ENCODE data around the gene TSSK1B.
"Not testable (repeated sequence)": the region's sequence is repeated elsewhere in the genome, so short reads cannot be mapped to it uniquely, and the experiment has no call there.

The TSSK1B gene

GRCh38 chr5:113434889-113435288 lies at the start of gene TSSK1B:
Gene TSSK1B (minus strand): TSS chr5:113434989. CDS start chr5:113434839, 150 bp downstream.
- DNase-seq = no peak

- no peak for DNase-seq
Measured at GRCh38 chr5:113480243-113480642, 45.5 kb upstream of the TSSK1B start.

GRCh38 chr5:113478691-113479090 lies 43.9 kb upstream of the TSSK1B start:
- DNase-seq = peak; percentile 7

GRCh38 chr5:113474100-113474728 lies 39.4 kb upstream of the TSSK1B start:
- DNase-seq = no peak

GRCh38 chr5:113463032-113463431 lies 28.2 kb upstream of the TSSK1B start:
- no peak for DNase-seq

GRCh38 chr5:113457106-113457505 lies 22.3 kb upstream of the TSSK1B start:
- DNase-seq = not testable (repeated sequence)

- DNase-seq = no peak
Measured at GRCh38 chr5:113452941-113453340, 18.2 kb upstream of the TSSK1B start.

GRCh38 chr5:113451797-113452196 lies 17.0 kb upstream of the TSSK1B start:
- DNase-seq = no peak

GRCh38 chr5:113450929-113451328 lies 16.1 kb upstream of the TSSK1B start:
- no peak for DNase-seq

GRCh38 chr5:113450462-113450861 lies 15.7 kb upstream of the TSSK1B start:
- no peak for DNase-seq

- DNase-seq = no peak
Measured at GRCh38 chr5:113448252-113448651, 13.5 kb upstream of the TSSK1B start.

- peak; percentile 76 for DNase-seq
Measured at GRCh38 chr5:113447498-113448050, 12.8 kb upstream of the TSSK1B start.

- DNase-seq = peak; percentile 65
Measured at GRCh38 chr5:113446358-113446927, 11.7 kb upstream of the TSSK1B start.

GRCh38 chr5:113437111-113437510 lies 2.3 kb upstream of the TSSK1B start:
- DNase-seq = no peak

GRCh38 chr5:113435575-113435974 lies 786 bp upstream of the TSSK1B start:
- DNase-seq = no peak

GRCh38 chr5:113433862-113434612 lies 752 bp downstream of the TSSK1B start:
- no peak for DNase-seq

GRCh38 chr5:113433071-113433470 lies 1.7 kb downstream of the TSSK1B start:
- DNase-seq = no peak

- DNase-seq = peak; percentile 50
Measured at GRCh38 chr5:113427871-113428574, 6.8 kb downstream of the TSSK1B start.

- DNase-seq = no peak
Measured at GRCh38 chr5:113425909-113426308, 8.9 kb downstream of the TSSK1B start.

GRCh38 chr5:113421693-113422092 lies 13.1 kb downstream of the TSSK1B start:
- no peak for DNase-seq

- no peak for DNase-seq
Measured at GRCh38 chr5:113405530-113405929, 29.3 kb downstream of the TSSK1B start.

- no peak for DNase-seq
Measured at GRCh38 chr5:113404269-113404668, 30.5 kb downstream of the TSSK1B start.

- DNase-seq = not testable (repeated sequence)
Measured at GRCh38 chr5:113397986-113398385, 36.8 kb downstream of the TSSK1B start.
